GM12875 (cell line): ENCODE data around the gene APEX1.
A peak's percentile ranks its signal among the peaks of the same experiment; 100 is the strongest.

ENCODE experiments used
- H3K4me3 ChIP-seq: one replicate; pipeline ENCODE4 v1.5.1; 2011; ENCODE audit warnings: low read depth, low read length, control low read depth
- CTCF ChIP-seq: IDR thresholded peaks from 2 replicates; pipeline ENCODE4 v1.5.1; 2011; ENCODE audit warnings: low read depth, mild to moderate bottlenecking, control low read depth, inconsistent platforms, low read length, moderate library complexity, borderline replicate concordance; ENCODE audit not compliant: insufficient read depth

The APEX1 gene

GRCh38 chr14:20455355-20456300 lies 602 bp downstream of the APEX1 start:
- peak overlapping the region; percentile 74 for H3K4me3 ChIP-seq
- TF ChIP-seq CTCF: no peak

- TF ChIP-seq CTCF: no peak
- no peak overlapping the region for H3K4me3 ChIP-seq
These were observed 1.9 kb downstream of the APEX1 start for GRCh38 chr14:20456971-20457370.

- TF ChIP-seq CTCF: no peak
- H3K4me3 ChIP-seq: no peak overlapping the region
These were observed 3.2 kb downstream of the APEX1 start for GRCh38 chr14:20458031-20458789.

GRCh38 chr14:20460458-20461224 lies 5.6 kb downstream of the APEX1 start:
- peak overlapping the region; percentile 76 for H3K4me3 ChIP-seq
- TF ChIP-seq CTCF: no peak

- TF ChIP-seq CTCF: no peak
- peak within 1 kb of the TSS; percentile 76 for H3K4me3 ChIP-seq
These were observed 6.5 kb downstream of the APEX1 start, which contains the start of gene PIP4P1 for GRCh38 chr14:20461225-20462141. Gene PIP4P1 (minus strand): TSS chr14:20461434. CDS start chr14:20461325, 109 bp downstream.

GRCh38 chr14:20468764-20469241 lies 13.8 kb downstream of the APEX1 start:
- no peak overlapping the region for H3K4me3 ChIP-seq
- no peak for TF ChIP-seq CTCF
